ENCODE results near the gene AMIGO1. TPM values are rescaled to one million over a fixed set of nuclear protein-coding genes. Genes with fewer than 3 reads are reported as not detected.
A peak's percentile ranks its signal among the peaks of the same experiment; 100 is the strongest.

The AMIGO1 gene
- total RNA-seq, 4 donors from 2014 or later: 8.1 to 10.3 (median 8.4) TPM

DNA sequence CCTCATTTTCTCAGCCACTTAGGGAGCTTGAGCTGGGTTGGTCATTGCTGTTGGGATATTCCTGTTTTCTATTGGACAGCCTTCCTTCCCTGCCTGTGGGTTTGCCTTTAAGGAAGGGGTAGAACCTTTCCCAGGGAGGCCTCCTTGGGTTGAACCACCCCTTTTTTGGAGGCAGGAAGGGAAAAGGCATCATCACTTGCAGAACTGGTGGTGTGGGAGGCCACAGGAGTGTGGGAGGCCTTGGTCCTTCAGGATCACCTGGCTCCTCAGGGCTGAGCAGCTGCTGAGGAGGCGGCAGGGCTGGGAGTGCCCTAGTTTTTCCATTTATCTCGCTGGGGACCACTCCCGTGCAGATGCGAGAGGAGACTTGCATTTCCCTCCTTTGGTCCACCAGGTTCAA, 16.3 kb downstream of the AMIGO1 start:
- no peak for DNase-seq (ENCODE audit: low spot score in 2 of 2)
- H3K4me3 ChIP-seq: peak overlapping the region in 1 of 4 donors; percentile 86
- TF ChIP-seq POLR2A (IDR thresholded peaks at IDR 0.05) (no peak), EP300 (IDR thresholded peaks at IDR 0.05) (no peak)
- TF ChIP-seq, protein P1, sequence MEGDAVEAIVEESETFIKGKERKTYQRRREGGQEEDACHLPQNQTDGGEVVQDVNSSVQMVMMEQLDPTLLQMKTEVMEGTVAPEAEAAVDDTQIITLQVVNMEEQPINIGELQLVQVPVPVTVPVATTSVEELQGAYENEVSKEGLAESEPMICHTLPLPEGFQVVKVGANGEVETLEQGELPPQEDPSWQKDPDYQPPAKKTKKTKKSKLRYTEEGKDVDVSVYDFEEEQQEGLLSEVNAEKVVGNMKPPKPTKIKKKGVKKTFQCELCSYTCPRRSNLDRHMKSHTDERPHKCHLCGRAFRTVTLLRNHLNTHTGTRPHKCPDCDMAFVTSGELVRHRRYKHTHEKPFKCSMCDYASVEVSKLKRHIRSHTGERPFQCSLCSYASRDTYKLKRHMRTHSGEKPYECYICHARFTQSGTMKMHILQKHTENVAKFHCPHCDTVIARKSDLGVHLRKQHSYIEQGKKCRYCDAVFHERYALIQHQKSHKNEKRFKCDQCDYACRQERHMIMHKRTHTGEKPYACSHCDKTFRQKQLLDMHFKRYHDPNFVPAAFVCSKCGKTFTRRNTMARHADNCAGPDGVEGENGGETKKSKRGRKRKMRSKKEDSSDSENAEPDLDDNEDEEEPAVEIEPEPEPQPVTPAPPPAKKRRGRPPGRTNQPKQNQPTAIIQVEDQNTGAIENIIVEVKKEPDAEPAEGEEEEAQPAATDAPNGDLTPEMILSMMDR (IDR thresholded peaks at IDR 0.05): no peak

DNA sequence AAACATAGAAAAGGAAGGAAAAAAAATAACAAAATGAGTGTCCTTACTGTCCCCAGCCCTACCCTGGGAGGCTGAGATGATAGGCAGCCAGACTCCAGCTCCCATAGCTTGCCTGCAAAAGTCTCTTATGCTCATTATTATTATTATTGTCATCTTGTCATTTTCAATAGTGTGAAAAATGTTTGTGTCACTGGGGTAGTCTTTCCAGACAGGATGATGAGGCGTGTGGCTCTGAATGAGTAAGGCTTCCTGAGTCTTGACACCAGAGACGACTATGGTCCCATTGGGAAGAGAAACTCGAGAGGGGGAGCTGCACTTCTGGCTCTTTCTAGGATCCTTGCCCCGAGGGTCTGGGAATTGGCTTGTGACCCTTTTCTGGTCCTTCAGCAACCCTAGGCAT, 16.7 kb downstream of the AMIGO1 start:
- WGBS, 2 donors: 65 to 70% methylated on average over 4 of the region's 4 CpGs
- DNase-seq (ENCODE audit: low spot score in 2 of 2): no peak
- TF ChIP-seq, protein P1 (IDR thresholded peaks at IDR 0.05): no peak
- TF ChIP-seq POLR2A (IDR thresholded peaks at IDR 0.05) (no peak), EP300 (IDR thresholded peaks at IDR 0.05) (no peak)
- Histone ChIP-seq H3K4me3 (no peak overlapping the region), H3K9me3 (no peaks in the 10 kb centered on the region), H3K27ac (peak overlapping the region in 1 of 4 donors; percentile 86), H3K4me1 (peaks cover 0 to 35% (median 15%) of the 10 kb centered on the region in 4 donors), H3K36me3 (peaks cover 0 to 54% (median 4%) of the 10 kb centered on the region in 3 donors), H3K27me3 (no peaks in the 10 kb centered on the region)

More for the DNA sequence above, 16.3 kb downstream of the AMIGO1 start:
- Histone ChIP-seq H3K36me3 (peaks cover 0 to 54% (median under 1%) of the 10 kb centered on the region in 3 donors), H3K27ac (peak overlapping the region in 3 of 4 donors; percentile 66 to 86 (median 78)), H3K27me3 (no peaks in the 10 kb centered on the region), H3K9me3 (no peaks in the 10 kb centered on the region), H3K4me1 (peaks cover 0 to 39% (median 16%) of the 10 kb centered on the region in 4 donors)
- 63 to 65% methylated on average over 4 of the region's 4 CpGs for WGBS, 2 donors

DNA sequence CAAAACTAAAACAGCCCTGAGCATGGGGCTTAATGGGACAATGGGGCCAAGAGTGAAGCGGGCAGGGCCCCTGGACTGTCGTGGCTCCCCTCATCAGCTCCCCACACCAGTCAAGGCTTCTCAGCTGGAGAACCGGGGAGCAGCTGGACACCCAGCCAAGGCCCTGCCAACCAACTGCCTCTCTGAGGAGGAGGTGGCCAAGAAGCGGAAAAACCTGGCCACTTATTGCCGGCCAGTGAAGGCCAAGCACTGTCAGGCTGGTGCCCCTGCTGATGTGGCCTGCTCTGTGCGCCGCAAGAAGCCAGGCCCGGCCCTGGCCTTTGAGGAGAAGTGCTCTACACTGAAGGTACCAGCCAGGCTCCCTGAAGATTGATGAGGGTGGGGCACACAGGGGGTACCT, 18.2 kb downstream of the AMIGO1 start:
- Histone ChIP-seq H3K4me1 (peaks cover 0 to 33% (median 15%) of the 10 kb centered on the region in 4 donors), H3K27me3 (no peaks in the 10 kb centered on the region), H3K36me3 (peaks cover 0 to 50% (median 4%) of the 10 kb centered on the region in 3 donors), H3K4me3 (no peak overlapping the region), H3K27ac (no peak overlapping the region), H3K9me3 (no peaks in the 10 kb centered on the region)
- 91 to 100% methylated on average over 5 to 8 of the region's 8 CpGs for WGBS, 2 donors
- no peak for DNase-seq (ENCODE audit: low spot score in 2 of 2)
- TF ChIP-seq, protein P1 (IDR thresholded peaks at IDR 0.05): no peak
- no peak for TF ChIP-seq POLR2A (IDR thresholded peaks at IDR 0.05)
- no peak for TF ChIP-seq EP300 (IDR thresholded peaks at IDR 0.05)

DNA sequence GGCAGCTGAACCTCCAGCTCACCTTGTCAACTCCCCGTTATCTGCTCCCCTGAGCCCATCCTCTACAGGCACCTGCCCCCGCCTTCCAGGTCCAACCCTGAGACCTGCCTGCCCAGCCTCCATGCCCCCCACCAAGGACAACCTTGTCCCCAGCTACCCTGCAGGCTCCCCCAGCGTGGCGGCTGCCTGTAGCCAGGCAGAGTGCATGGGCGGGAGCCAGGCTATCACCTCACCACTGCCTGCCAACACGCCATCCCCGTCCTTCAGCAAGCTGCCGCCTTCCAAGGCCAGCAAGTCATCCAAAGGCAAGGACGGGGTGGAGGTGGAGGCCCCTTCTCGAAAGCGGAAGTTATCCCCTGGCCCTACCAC, 18.6 kb downstream of the AMIGO1 start:
- DNase-seq (ENCODE audit: low spot score in 2 of 2): no peak
- H3K9me3 ChIP-seq: no peaks in the 10 kb centered on the region
- WGBS, 2 donors: 86 to 95% methylated on average over 11 of the region's 11 CpGs
- H3K4me1 ChIP-seq: peaks cover 0 to 29% (median 15%) of the 10 kb centered on the region in 4 donors
- no peak overlapping the region for H3K4me3 ChIP-seq
- no peak overlapping the region for H3K27ac ChIP-seq
- TF ChIP-seq, protein P1 (IDR thresholded peaks at IDR 0.05): no peak
- TF ChIP-seq EP300 (IDR thresholded peaks at IDR 0.05) (no peak), POLR2A (IDR thresholded peaks at IDR 0.05) (no peak)
- peaks cover 0 to 46% (median 4%) of the 10 kb centered on the region in 3 donors for H3K36me3 ChIP-seq
- no peaks in the 10 kb centered on the region for H3K27me3 ChIP-seq

DNA sequence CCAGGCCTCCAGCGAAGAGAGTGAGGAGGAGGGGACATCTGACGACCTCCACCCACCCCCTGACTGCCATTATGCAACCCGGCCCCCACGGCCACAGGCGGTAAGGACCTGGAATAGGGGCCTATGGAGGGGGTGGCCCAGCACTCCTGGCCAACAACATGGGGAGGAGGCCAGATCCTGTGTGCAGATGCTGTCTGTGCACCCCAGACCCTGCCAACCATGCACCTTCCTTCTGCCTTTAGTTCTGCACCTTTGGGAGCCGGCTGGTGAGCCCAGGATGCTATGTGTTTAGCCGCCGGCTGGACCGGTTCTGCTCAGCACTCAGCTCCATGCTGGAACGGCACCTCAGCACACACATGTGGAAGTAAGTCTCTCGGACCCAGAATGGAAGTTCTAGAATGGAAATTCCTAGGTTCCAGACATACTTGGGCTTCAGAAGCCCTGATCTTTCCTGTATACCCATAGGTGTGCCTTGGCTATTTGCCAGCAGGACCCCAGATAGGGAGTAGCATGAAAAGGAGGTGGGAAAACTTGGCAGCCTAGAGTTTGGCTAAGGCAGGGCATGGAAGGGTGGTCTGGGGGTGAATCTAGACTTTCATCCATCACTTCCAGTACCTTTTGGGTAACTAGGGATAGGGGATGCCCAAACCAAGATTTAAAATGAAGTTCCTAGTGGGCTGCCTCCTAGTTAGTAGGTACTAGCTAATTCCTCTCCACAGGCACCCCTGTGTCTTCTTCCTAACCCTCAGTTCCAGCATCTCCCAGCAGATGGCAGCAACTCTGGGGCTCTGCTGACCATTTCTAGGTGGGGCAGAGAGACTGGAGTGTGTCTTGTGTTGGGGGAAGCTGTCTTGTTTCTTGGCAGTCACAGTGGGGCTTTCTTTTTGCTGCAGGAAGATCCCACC, 19.2 kb downstream of the AMIGO1 start:
- peak; percentile 56 to 83 for DNase-seq (ENCODE audit: low spot score in 2 of 2)
- no peak overlapping the region for H3K4me3 ChIP-seq
- H3K36me3 ChIP-seq: peaks cover 0 to 41% (median 4%) of the 10 kb centered on the region in 3 donors
- no peaks in the 10 kb centered on the region for H3K27me3 ChIP-seq
- TF ChIP-seq, protein P1 (IDR thresholded peaks at IDR 0.05): peak; percentile 69 to 86 (median 81)
- TF ChIP-seq POLR2A (IDR thresholded peaks at IDR 0.05): no peak
- 82 to 83% methylated on average over 9 to 11 of the region's 11 CpGs for WGBS, 2 donors
- peaks cover 0 to 27% (median 13%) of the 10 kb centered on the region in 4 donors for H3K4me1 ChIP-seq
- no peak overlapping the region for H3K27ac ChIP-seq
- no peaks in the 10 kb centered on the region for H3K9me3 ChIP-seq
